HuH-7.5 (cell line): ENCODE measurements around the gene TMEM94.
"Not testable (repeated sequence)": the region's sequence is repeated elsewhere in the genome, so short reads cannot be mapped to it uniquely, and the experiment has no call there.

ENCODE experiments used
- DNase-seq: peaks from one replicate; pipeline ENCODE4 v3.0.0; 2011; ENCODE audit warnings: low spot score

Gene TMEM94

DNA sequence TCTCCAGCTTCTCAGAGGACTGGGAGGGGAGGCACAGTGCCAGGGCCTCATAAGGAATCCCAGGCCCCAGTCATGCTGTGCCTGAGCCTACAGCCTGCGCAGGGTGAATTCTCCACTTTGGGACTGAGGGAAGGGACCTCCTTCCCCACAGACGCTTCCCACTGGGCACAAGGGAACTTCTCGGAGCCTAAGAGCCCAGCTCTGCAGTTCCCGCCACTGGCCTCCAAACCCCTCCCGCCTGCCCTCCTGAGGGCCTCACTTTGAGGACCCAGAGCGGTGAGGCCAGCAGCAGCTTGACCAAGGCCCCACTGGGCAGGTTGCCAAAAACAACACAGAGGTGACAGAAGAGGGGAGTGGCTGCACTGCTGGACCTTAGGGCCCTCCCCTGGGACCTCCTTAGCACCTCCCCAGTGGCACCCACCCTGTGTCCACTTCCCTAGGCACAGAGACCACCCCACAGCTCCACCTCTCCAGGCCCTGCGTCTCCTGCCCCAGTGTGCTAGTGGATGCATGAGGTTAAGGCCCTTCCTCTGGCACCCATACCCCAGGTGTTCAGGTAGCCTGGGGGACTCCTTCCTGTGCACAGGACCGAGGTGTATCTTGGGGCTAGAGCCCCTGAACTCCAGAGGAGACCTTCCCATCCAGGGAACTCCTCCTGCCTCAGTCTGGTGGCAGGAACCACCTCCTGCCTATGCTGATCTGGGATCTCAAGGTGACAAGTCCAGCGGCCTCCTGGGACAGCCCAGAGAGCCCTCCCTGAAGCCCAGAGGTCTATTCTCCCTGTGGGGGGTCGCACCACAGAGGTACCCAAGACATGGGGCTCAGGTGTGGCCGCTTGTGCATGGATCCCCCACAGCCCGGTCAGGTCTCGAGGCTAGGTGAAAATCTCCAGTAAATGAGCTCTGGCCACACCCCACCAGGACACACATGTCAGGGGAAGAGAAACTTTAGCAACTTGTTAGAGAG is 55.5 kb downstream of the TMEM94 start:
- peak; percentile 92 for DNase-seq

DNA sequence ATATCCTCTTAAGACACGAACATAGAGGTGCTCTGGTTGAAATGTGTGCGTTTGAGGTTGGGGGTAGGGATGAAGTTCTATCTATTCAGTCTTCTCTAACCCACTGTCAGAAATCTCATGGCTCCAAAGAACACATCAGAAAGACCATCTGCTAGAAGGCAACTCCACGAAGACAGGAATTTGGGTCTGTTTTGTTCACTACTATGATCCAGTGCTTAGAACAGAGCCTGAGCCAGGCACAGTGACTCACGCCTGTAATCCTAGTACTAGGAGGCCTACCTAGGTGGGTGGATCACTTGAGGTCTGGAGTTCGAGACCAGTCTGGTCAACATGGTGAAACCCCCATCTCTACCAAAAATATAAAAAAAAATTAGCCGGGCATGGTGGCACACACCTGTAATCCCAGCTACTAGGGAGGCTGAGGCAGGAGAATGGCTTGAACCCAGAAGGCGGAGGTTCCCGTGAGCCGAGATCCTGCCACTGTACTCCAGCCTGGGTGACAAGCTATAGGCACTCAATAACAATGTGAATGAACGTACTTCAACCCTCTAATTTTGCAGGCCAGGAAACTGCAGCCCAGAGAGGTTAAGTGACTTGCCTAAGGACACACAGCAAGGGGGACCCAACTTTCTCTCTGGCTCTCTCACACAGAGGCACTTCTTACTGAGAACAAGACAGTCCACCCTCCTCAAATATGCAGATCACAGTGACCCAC is 56.6 kb downstream of the TMEM94 start:
- no peak for DNase-seq

DNA sequence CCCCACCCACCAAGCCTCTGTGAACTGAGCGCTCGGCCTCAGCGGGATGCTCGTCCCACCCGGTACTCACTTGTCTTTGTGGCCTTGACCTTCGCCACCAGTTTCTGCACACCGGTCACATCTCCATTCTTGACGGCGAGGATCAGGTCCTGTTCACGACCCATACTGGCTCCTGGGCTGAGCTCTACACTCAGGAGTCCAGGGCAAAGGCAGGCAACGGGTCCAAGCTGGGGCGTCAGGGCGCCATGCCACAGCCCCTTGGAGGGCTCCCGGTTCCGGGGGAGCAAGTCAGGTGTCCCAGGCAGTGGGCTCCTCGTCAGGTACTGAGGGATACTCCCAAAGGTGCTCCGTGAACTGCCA is 57.2 kb downstream of the TMEM94 start:
- no peak for DNase-seq

DNA sequence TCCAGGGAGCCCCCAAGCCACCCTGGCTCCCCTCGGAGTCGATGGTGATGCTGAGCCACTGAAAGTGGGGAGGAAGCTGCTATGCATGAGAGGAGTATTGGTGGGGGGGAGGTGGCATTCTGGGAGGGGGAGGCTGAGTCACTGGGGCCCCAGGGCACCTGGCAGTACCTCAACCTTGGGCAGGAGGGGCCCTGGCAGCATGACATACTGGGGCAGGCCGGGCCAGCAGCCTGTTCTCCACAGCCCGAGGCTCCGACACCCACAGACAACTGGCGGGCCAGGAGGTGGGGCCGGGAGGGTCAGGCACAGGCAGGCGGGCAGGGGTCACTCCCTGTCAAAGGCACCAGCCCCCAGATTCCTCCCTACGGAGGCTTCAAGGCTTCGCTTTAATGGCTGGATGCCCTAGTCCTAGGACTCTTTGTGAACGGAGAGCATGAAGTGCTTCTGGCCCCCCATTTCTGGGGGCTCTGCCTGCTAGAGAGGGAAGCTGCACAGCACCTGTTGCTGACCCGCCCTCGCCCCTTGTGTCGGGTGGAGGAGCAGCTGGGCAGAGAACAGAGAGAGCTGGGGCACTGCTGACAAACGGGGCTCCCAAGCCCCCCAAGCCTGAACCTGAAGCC is 58.0 kb downstream of the TMEM94 start:
- DNase-seq, result no peak

DNA sequence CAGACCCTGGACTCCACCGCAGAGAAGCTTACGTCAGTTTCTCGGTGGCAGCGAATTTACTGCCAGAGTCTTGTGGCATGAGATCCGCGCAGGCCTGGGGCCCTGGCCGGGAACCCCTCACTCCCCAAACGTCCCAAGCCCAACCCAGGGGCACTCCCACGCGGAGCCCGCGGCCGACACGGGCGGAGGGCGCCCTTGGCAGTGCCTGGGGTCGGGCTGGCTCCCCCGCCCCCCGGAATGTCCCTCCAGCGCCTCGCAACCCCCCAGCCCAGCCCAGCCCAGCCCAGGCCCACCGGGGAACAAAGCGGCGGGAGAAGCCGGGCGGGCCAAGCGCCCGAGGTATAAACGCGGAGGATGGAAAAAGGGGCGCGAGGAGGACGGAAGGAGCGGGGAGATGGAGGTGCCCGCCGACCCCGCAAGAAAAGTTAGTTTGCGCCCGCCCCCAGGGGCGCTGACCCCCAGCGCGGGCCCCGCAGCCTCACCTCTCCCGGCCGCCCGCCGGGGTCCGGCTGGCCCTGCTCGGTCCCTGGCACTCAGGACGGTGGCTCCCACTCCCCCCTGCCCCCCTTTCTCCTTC is 58.6 kb downstream of the TMEM94 start:
- DNase-seq, result no peak

DNA sequence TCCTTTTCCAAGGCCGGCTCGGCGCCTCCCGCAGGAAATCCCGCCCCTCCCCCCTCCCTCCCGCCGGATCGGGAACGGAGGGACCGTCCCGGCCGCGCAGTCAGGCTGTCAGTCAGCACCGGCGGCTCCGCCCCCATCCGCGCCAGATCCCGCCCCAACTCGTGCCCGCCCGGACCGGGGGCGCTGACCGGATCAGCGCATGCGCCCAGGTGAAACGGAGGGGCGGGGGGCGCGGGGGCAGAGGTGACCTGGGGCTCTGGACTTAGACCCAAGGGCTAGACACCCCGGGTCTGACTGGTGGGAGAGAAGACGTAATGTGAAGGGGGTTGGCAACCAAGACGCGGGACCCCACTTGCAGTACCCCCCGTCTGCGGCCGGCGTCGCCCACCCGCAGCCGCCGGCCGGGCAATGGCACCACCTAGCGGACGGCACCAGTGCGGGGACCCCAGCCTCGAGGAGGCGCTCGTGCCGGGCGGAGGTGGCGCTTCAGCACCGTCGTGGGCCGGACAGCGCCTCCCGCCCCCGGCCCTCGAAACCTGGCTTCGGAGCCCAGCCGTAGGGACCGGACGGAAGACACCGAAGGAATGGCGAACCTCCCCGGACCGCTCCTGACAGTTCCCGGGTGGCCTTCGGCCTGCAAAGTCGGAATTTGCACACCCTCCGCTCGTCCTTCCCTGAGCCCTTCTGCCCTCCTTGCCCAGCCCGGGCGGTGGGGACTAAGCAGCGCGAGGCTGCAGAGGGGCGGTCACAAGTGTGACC is 59.2 kb downstream of the TMEM94 start, which contains the start of gene CASKIN2:
Gene CASKIN2 (minus strand): TSS at position 42 of the 759 bp plus-strand sequence. CDS start 1,733 bp downstream, outside the sequence.
- peak; percentile 99 for DNase-seq

DNA sequence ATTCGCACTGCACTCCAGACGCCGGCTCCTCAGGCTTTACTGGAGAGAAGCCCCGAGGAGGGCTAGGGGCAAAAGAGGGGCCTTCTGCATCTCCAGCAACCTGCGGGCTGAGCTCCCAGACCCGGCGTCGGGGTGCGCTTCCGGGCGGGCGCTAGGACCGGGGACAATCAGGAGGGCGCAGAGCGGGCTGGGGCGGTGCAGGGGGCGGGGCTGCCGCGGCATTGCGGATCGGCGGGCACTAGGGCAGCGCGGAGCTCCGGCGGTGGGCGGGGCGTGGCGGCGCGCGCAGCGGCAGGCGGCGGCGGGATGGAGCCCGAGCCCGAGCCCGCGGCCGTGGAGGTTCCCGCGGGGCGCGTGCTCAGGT is 59.8 kb downstream of the TMEM94 start, which contains the start of gene TSEN54:
Gene TSEN54 (plus strand): TSS at position 274 of the 364 bp plus-strand sequence. CDS start 33 bp downstream, at position 307.
- peak; percentile 95 for DNase-seq

DNA sequence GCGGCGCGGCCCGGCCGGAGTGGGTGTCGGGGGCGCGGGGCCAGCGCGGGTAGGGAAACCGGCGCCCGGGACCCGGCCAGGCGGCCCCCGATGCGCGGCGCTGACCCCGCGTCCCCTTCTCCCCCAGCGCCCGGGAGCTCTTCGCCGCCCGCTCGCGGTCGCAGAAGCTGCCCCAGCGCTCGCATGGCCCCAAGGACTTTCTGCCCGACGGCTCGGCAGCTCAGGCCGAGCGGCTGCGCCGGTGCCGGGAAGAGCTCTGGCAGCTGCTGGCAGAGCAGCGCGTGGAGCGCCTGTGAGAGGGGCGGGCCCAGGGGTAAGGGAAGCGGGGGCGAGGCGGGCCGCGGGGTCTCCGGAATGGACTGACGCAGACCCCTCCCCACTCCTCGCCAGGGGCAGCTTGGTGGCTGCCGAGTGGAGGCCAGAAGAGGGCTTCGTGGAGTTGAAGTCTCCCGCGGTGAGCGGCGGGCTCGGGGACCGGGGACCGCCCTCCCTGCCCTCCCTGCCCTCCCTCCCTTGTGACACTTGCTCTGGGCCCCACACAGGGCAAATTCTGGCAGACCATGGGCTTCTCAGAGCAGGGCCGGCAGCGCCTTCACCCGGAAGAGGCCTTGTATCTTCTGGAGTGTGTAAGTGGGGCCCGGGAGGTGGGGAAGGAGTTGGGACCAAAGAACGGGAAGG is 60.3 kb downstream of the TMEM94 start:
- peak; percentile 61 for DNase-seq

DNA sequence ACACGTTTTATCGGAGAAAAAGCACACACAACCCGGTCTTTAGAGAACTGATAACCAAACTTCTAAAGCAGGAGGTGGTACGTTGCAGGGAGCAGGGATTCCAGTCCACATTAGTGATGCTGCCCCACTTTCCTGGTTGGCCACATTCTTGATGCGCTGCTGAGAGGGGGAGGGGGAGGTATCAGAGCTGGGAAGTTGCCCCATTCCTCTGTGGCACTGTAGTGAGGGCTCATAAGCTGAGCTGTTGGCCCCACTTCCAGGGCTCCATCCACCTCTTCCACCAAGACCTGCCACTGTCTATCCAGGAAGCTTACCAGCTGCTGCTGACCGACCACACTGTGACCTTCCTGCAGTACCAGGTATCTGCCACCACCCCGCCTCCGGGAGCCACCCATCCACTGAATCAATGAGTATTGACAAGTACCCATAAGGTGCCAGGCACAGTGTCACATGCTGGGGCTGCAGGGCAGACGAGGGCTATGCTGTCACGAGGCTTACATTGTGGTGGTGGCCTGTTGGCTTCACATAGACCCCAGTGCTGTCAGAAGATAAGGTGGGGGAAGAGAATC is 60.9 kb downstream of the TMEM94 start:
- peak; percentile 80 for DNase-seq

DNA sequence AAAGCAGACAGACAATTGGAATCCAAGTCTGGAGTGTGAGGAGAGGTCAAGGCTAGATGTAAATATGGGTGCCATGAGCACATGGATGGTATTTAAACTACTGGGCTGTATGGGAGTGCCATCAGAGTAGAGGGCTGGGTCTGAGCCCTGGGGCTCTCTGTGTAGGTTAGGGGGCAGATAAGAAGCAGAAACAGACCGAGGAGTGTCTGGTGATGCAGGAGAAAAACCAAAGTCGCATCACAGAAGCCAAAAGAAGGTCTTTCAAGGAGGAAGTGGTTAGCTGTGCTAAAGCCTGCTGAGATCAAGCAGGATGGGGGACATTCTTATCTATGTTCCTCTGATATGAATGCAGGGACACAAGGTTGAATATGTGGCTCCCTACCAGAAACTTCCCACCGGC is 61.8 kb downstream of the TMEM94 start:
- no peak for DNase-seq

DNA sequence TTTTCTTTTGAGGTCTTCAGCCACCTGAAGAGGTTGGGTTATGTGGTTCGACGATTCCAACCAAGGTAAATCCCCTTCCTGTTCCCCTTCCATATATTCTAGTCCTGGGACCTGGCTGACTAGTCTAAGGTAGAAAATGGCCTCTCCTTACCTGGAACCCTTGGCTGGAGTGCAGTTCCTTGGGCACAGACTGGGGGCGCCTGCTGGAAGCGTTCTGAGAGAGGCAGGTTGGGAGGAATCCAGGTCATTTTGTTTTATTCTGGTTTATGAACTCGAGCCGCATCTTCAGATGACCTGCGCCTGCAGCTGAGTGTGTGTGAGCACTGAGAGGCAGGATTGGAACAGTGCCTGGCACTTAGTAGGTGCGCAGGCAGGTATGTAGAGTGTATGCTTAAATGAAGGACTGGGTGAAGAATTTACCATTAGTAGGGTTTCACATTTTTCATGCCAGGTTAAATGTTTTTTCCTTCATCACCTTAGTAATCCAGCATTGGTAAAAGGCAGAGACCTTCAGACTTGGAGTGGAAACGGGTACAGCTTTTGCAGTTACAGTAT is 62.6 kb downstream of the TMEM94 start:
- DNase-seq, result no peak

DNA sequence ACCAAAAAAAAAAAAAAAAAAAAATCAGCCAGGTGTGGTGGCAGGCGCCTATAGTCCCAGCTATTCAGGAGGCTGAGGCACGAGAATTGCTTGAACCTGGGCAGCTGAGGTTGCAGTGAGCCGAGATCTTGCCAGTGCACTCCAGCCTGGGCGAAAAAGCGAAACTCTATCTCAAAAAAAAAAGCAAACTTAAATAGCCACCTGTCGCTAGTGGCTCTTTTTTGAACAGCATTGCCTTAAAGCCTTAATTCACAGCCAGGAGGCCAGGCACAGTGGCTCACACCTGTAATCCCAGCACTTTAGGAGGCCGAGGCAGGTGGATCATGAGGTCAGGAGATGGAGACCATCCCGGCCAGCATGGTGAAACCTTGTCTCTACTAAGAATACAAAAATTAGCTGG is 64.0 kb downstream of the TMEM94 start:
- not testable (repeated sequence) for DNase-seq

DNA sequence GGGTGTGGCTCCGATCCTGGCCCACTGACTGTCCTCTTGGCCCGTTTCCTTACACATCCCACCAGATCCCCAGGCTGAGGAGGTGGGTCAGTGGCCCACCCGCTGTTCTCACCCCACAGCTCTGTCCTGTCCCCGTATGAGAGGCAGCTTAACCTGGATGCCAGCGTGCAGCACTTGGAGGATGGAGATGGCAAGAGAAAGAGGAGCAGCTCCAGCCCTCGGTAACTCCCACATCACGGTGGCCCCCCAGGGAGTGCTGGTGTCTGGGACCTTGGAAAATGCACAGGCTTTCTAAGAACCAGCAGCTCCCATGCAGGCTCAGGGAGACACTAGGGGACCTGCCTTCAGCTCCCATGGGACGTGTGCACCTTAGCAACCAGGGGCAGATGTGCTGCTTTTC is 64.9 kb downstream of the TMEM94 start:
- no peak for DNase-seq

DNA sequence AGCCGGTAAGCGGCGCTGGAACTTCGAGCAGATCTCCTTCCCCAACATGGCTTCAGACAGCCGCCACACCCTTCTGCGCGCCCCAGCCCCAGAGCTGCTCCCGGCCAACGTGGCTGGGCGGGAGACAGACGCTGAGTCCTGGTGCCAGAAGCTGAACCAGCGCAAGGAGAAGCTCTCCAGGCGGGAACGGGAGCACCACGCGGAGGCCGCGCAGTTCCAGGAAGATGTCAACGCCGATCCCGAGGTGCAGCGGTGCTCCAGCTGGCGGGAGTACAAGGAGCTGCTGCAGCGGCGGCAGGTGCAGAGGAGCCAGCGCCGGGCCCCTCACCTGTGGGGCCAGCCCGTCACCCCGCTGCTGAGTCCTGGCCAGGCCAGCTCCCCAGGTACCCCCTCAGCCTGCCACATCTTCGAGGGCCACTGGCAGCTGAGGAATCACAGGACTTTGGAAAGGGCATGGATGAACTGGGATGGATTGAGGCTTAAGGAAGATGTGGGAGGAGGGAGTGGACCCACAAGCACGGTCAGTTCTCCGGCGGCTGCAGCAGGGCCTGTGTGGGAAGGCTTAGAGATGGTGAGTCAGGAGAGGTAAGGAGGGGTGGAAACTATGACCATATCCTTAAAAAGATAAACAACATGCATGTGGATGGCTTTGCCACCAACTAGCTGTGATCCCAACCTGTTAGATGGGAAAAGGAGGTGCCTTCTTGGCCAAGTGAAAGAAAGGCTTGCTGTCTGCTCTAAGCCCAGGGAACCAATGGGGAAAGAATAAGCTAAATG is 65.7 kb downstream of the TMEM94 start:
- no peak for DNase-seq

DNA sequence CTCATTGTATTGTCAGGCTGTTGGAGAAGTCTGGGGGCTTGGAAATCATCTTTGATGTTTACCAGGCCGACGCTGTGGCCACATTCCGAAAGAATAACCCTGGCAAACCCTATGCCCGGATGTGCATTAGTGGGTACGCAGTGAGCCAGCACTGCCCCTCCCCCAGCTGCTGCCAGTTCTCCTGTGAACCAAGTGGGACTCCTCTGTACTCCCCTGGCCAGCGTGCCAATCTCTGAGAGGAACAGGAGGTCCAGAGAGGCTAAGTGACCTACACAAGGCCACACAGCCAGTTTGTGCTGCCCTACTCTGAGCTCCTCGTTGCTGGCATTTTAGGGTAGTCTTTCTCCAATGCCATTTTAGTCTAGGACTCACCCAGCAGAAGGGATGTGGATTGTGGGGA is 67.2 kb downstream of the TMEM94 start:
- DNase-seq, result no peak

DNA sequence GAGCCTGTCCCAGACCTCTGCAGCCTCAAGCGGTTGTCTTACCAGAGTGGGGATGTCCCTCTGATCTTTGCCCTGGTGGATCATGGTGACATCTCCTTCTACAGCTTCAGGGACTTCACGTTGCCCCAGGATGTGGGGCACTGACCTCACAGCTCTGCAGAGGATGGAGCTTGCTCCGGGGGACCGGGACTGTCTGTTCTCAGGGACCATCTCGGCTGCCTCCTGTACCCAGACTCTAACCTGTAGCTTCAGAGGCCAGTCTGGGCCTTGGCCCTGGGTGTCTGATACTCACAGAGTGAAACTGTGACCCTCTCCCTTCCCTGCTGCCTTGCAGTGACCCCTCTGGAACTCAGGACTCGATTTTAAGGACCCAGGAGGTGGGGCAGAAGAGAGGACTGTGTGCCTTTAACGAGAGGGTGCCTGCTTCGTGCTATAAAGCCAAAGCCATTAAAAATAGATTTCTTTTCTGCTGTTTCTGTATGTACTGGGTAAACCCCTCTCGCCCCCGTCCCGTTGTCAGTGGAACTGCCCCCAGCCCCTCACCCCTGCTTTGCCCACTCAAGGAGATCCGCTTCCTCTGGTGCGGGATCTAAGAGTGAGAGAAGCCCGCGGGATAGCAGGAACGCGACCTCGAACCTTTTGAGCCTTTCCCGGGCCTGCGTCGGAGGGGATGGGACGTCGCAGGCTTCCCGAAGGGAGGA is 68.0 kb downstream of the TMEM94 start:
- no peak for DNase-seq

DNA sequence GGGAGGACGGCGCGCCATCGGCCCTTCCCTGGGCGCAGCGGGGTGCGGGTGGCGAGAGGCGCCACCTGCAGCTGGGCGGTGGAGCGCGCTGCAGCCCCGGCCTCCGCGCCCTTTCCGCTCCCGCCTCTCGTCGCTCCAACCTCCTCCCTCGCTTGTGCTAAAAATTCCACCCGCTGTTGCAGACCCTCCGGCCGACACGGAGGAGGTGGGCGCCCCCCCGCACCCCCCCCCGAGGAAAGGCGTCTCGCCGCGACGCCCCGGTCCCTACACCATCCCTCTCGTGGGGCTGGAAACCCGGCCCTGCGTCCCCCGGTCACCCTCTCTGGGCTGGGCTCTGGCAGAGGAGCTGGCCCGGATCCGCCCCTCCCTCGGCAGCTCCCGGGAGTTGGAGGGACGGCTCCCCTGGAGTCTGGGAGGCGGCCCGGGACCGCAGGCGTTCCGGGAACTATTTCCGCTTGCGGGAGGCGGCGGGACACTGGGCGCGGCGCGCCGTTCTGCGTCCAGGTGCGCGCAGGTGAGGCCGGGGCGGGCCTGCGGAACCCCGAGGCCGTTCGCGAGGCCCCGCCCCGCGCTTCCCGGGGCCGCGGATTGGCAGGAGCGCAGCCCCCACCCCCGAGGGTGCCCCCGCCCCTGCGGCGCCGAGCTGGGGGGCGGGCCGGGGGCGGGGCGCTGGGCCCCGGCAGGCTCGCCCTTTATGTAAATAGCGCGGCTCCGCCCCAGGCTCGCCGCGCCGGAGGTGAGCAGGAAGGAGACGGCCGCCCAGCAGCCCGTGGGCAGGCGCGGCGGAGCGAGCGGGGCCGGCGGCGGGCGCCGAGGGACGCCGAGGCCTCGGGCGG is 68.8 kb downstream of the TMEM94 start, which contains the start of gene LLGL2:
Gene LLGL2 (plus strand): TSS at position 728 of the 836 bp plus-strand sequence. CDS start 17,730 bp downstream, outside the sequence.
- peak; percentile 93 for DNase-seq
